PFSK-1 (cell line): ENCODE results near the gene TEX13A.

Experiments
- FOXP2 ChIP-seq: optimal IDR thresholded peaks from 2 replicates; pipeline ENCODE3; 2011; ENCODE audit warnings: borderline replicate concordance, control low read depth, inconsistent platforms; ENCODE audit not compliant: insufficient read depth; ENCODE audit errors: extremely low read length, extremely low read depth
- POLR2AphosphoS5 ChIP-seq: IDR thresholded peaks from 2 replicates; pipeline ENCODE4 v1.6.1; 2012; ENCODE audit warnings: low read depth, mild to moderate bottlenecking, control low read depth, low read length, moderate library complexity
- REST ChIP-seq, 2 experiments: IDR thresholded peaks; 2 replicates each; pipeline versions ENCODE4 v1.6.1 to v1.8.0; 2011 to 2012; ENCODE audit warnings: low read depth in 2 of 2, low read length in 2 of 2, control low read depth in 1 of 2, inconsistent platforms in 1 of 2, mild to moderate bottlenecking in 1 of 2, moderate library complexity in 1 of 2; ENCODE audit not compliant: insufficient read depth in 1 of 2
- SIN3A ChIP-seq: IDR thresholded peaks from 2 replicates; pipeline ENCODE4 v1.6.1; 2012; ENCODE audit warnings: mild to moderate bottlenecking, low read length, moderate library complexity, borderline replicate concordance; ENCODE audit not compliant: insufficient read depth
- TAF1 ChIP-seq: IDR thresholded peaks from 2 replicates; pipeline ENCODE4 v1.6.1; 2012; ENCODE audit warnings: low read length, control low read depth, borderline replicate concordance; ENCODE audit not compliant: insufficient read depth

TEX13A gene

GRCh38 chrX:105226499-105226898, 6.0 kb upstream of the TEX13A start:
- TF ChIP-seq SIN3A (no peak), POLR2AphosphoS5 (no peak), REST (IDR thresholded peaks at IDR 0.05; ENCODE audit: insufficient read depth in 1 of 2, low read depth in 2 of 2, low read length in 2 of 2) (no peak), FOXP2 (no peak), TAF1 (no peak)

- no peak for TF ChIP-seq FOXP2
- TF ChIP-seq TAF1: no peak
Observed at GRCh38 chrX:105221374-105221773, 880 bp upstream of the TEX13A start.

- TF ChIP-seq FOXP2: no peak
- TF ChIP-seq TAF1: no peak
- no peak for TF ChIP-seq POLR2AphosphoS5
- TF ChIP-seq SIN3A: no peak
Observed at GRCh38 chrX:105219454-105220401, 766 bp downstream of the TEX13A start.

- no peak for TF ChIP-seq POLR2AphosphoS5
- TF ChIP-seq FOXP2: no peak
- TF ChIP-seq REST (IDR thresholded peaks at IDR 0.05; ENCODE audit: insufficient read depth in 1 of 2, low read depth in 2 of 2, low read length in 2 of 2): no peak
- no peak for TF ChIP-seq SIN3A
- TF ChIP-seq TAF1: no peak
Observed at GRCh38 chrX:105211066-105211575, 9.4 kb downstream of the TEX13A start.

GRCh38 chrX:105210258-105210657, 10.2 kb downstream of the TEX13A start:
- no peak for TF ChIP-seq TAF1
- no peak for TF ChIP-seq REST (IDR thresholded peaks at IDR 0.05; ENCODE audit: insufficient read depth in 1 of 2, low read depth in 2 of 2, low read length in 2 of 2)
- no peak for TF ChIP-seq FOXP2
- no peak for TF ChIP-seq SIN3A
- no peak for TF ChIP-seq POLR2AphosphoS5

- TF ChIP-seq TAF1 (no peak), POLR2AphosphoS5 (no peak), SIN3A (no peak), FOXP2 (no peak), REST (IDR thresholded peaks at IDR 0.05; ENCODE audit: insufficient read depth in 1 of 2, low read depth in 2 of 2, low read length in 2 of 2) (no peak)
Observed at GRCh38 chrX:105209406-105209805, 11.1 kb downstream of the TEX13A start.
